Caco-2 (cell line): ENCODE results near the gene MORN1. TPM values are rescaled to one million over a fixed set of nuclear protein-coding genes. Genes with fewer than 3 reads are reported as not detected.

Source experiments
- BruUV-seq: library from RNA; stranded (reverse); fragments of 400-500 nt; replicated peaks from 2 replicates; lab custom pipeline; 2021; lab: Mats Ljungman, UMichigan
- CTCF ChIA-PET: fragments of 300-600 bp; sonication (Branson Sonifier 250); formaldehyde crosslinking; loops from one replicate; lab custom pipeline; 2022; ENCODE audit warnings: antibody characterized with exemption; lab: Charles Lee
- POLR2A ChIA-PET: fragments of 300-600 bp; sonication (Branson Sonifier 250); formaldehyde crosslinking; loops from one replicate; lab custom pipeline; 2022; ENCODE audit warnings: antibody characterized with exemption; lab: Charles Lee
- DNase-seq, 2 experiments: peaks; one replicate each; pipeline versions ENCODE4 v3.0.0 to v3.0.0-alpha.2; 2020 to 2022
- H3K27me3 ChIP-seq: replicated peaks from 2 replicates; pipeline ENCODE4 v1.6.0; 2011; ENCODE audit warnings: low read length; ENCODE audit not compliant: control insufficient read depth, insufficient read depth
- H3K36me3 ChIP-seq: 2 replicates; pipeline ENCODE4 v1.5.1; 2011; ENCODE audit warnings: low read length; ENCODE audit not compliant: control insufficient read depth, insufficient read depth
- H3K4me1 ChIP-seq: fragments of 250-450 bp; sonication (Bioruptor Pico); 2 replicates; pipeline ENCODE4 v1.5.1; 2020; ENCODE audit warnings: mild to moderate bottlenecking
- H3K4me3 ChIP-seq: 2 replicates; pipeline ENCODE4 v1.5.1; 2011; ENCODE audit warnings: low read depth, mild to moderate bottlenecking, control low read depth, low read length
- H3K9me3 ChIP-seq: fragments of 250-450 bp; sonication (Bioruptor Pico); 2 replicates; pipeline ENCODE4 v1.5.1; 2020; ENCODE audit warnings: mild to moderate bottlenecking, moderate library complexity
- H3K27ac Mint-ChIP-seq: one replicate; pipeline ENCODE4 v1.8.0; 2022; ENCODE audit warnings: mixed read lengths; ENCODE audit not compliant: unreplicated experiment
- H3K27me3 Mint-ChIP-seq: one replicate; pipeline ENCODE4 v1.8.0; 2022; ENCODE audit warnings: mixed read lengths; ENCODE audit not compliant: insufficient read depth, unreplicated experiment
- H3K36me3 Mint-ChIP-seq: one replicate; pipeline ENCODE4 v1.8.0; 2022; ENCODE audit warnings: mild to moderate bottlenecking, mixed read lengths; ENCODE audit not compliant: insufficient read depth, unreplicated experiment
- H3K4me1 Mint-ChIP-seq: one replicate; pipeline ENCODE4 v1.8.0; 2022; ENCODE audit warnings: low read depth, mixed read lengths; ENCODE audit not compliant: unreplicated experiment
- H3K4me3 Mint-ChIP-seq: one replicate; pipeline ENCODE4 v1.8.0; 2022; ENCODE audit warnings: mild to moderate bottlenecking, moderate library complexity, mixed read lengths; ENCODE audit not compliant: unreplicated experiment
- H3K9me3 Mint-ChIP-seq: one replicate; pipeline ENCODE4 v1.8.0; 2022; ENCODE audit warnings: mixed read lengths; ENCODE audit not compliant: unreplicated experiment
- CTCF ChIP-seq, 2 experiments: fragments of 200-600 bp in 1 of 2; IDR thresholded peaks; 1 replicate in 1 of 2; 2 replicates in 1 of 2; pipeline versions ENCODE4 v1.5.1 to v1.8.0; 2011 to 2022; ENCODE audit warnings: antibody characterized with exemption in 1 of 2, control low read depth in 1 of 2, inconsistent platforms in 1 of 2, low read depth in 1 of 2, low read length in 1 of 2, mild to moderate bottlenecking in 1 of 2, moderate library complexity in 1 of 2; ENCODE audit not compliant: insufficient read depth in 1 of 2, severe bottlenecking in 1 of 2, unreplicated experiment in 1 of 2
- intact Hi-C: fragments of 100-400 bp; cut with micrococcal nuclease; formaldehyde crosslinking; loops from one replicate; pipeline ENCODE4 v1.10.0; 2022; ENCODE audit not compliant: unreplicated experiment
- total RNA-seq: library from RNA; stranded (reverse); gene quantifications from 2 replicates; pipeline ENCODE4 v1.2.3, GENCODE V29; 2022

MORN1 gene
- total RNA-seq, 1 experiment from 2014 or later, result 8.6 TPM

- H3K36me3 Mint-ChIP-seq, result peaks cover 4% of the 10 kb centered on the region
- ChIA-PET POLR2A (no interaction called here), CTCF (no interaction called here)
- no peak overlapping the region for H3K4me3 Mint-ChIP-seq
- Histone ChIP-seq H3K27me3 (no peaks in the 10 kb centered on the region), H3K36me3 (no peaks in the 10 kb centered on the region), H3K4me1 (no peaks in the 10 kb centered on the region), H3K4me3 (no peak overlapping the region), H3K9me3 (no peaks in the 10 kb centered on the region)
- no peaks in the 10 kb centered on the region for H3K9me3 Mint-ChIP-seq
- DNase-seq, result no peak
- H3K4me1 Mint-ChIP-seq, result no peaks in the 10 kb centered on the region
- intact Hi-C loops, result no loop called here
- H3K27ac Mint-ChIP-seq, result no peak overlapping the region
- no TSS peak for BruUV-seq
- no peak for TF ChIP-seq CTCF (IDR thresholded peaks at IDR 0.05; ENCODE audit: insufficient read depth in 1 of 2, low read depth in 1 of 2, low read length in 1 of 2, severe bottlenecking in 1 of 2, unreplicated experiment in 1 of 2)
- H3K27me3 Mint-ChIP-seq, result no peaks in the 10 kb centered on the region
Measured at GRCh38 chr1:2337501-2337900, 53.9 kb downstream of the MORN1 start.

GRCh38 chr1:2337081-2337480 lies 54.3 kb downstream of the MORN1 start:
- no peaks in the 10 kb centered on the region for H3K9me3 ChIP-seq
- H3K36me3 Mint-ChIP-seq, result peaks cover 4% of the 10 kb centered on the region
- no peaks in the 10 kb centered on the region for H3K27me3 ChIP-seq
- H3K27me3 Mint-ChIP-seq, result no peaks in the 10 kb centered on the region
- H3K4me1 Mint-ChIP-seq, result no peaks in the 10 kb centered on the region
- POLR2A ChIA-PET, result no interaction called here
- intact Hi-C loops, result no loop called here
- no peaks in the 10 kb centered on the region for H3K9me3 Mint-ChIP-seq
- H3K27ac Mint-ChIP-seq, result no peak overlapping the region
- TF ChIP-seq CTCF (IDR thresholded peaks at IDR 0.05; ENCODE audit: insufficient read depth in 1 of 2, low read depth in 1 of 2, low read length in 1 of 2, severe bottlenecking in 1 of 2, unreplicated experiment in 1 of 2), result no peak
- CTCF ChIA-PET, result no interaction called here
- H3K4me3 ChIP-seq, result no peak overlapping the region
- H3K4me1 ChIP-seq, result no peaks in the 10 kb centered on the region
- DNase-seq, result no peak
- BruUV-seq, result no TSS peak
- no peak overlapping the region for H3K4me3 Mint-ChIP-seq
- H3K36me3 ChIP-seq, result no peaks in the 10 kb centered on the region

- intact Hi-C loops, result no loop called here
- no peak overlapping the region for H3K27ac Mint-ChIP-seq
- H3K4me1 ChIP-seq, result no peaks in the 10 kb centered on the region
- no peak overlapping the region for H3K4me3 Mint-ChIP-seq
- no peaks in the 10 kb centered on the region for H3K36me3 ChIP-seq
- H3K4me1 Mint-ChIP-seq, result no peaks in the 10 kb centered on the region
- H3K9me3 Mint-ChIP-seq, result no peaks in the 10 kb centered on the region
- no TSS peak for BruUV-seq
- no peaks in the 10 kb centered on the region for H3K27me3 ChIP-seq
- ChIA-PET CTCF (interaction anchor here (0.8 kb wide), 1 partner anchor 55 kb away, joined by 3 read pairs; the partner anchor contains the start of genes MORN1 and RER1), POLR2A (no interaction called here)
- no peaks in the 10 kb centered on the region for H3K27me3 Mint-ChIP-seq
- no peaks in the 10 kb centered on the region for H3K9me3 ChIP-seq
- no peak for DNase-seq
- peaks cover 4% of the 10 kb centered on the region for H3K36me3 Mint-ChIP-seq
- no peak for TF ChIP-seq CTCF (IDR thresholded peaks at IDR 0.05; ENCODE audit: insufficient read depth in 1 of 2, low read depth in 1 of 2, low read length in 1 of 2, severe bottlenecking in 1 of 2, unreplicated experiment in 1 of 2)
- no peak overlapping the region for H3K4me3 ChIP-seq
Measured at GRCh38 chr1:2336499-2336898, 54.9 kb downstream of the MORN1 start.
